ENCODE data around the gene TCTN3.

- TF ChIP-seq EZH2 (IDR thresholded peaks at IDR 0.05; ENCODE audit: borderline replicate concordance, low read depth, low read length, severe bottlenecking) (no peak), CTCF (IDR thresholded peaks at IDR 0.05; ENCODE audit: borderline replicate concordance, extremely low read depth, low read length, poor library complexity, severe bottlenecking) (no peak)
These were observed 2.4 kb downstream of the TCTN3 start for GRCh38 chr10:95691281-95691680.
